Measurements from ENCODE around the gene CASR. TPM values are rescaled to one million over a fixed set of nuclear protein-coding genes. Genes with fewer than 3 reads are reported as not detected.

Gene CASR
- total RNA-seq, 1 experiment from 2014 or later = not detected

GRCh38 chr3:122271246-122271898 is 87.9 kb downstream of the CASR start:
- Histone ChIP-seq H3K4me1 (ENCODE audit: insufficient read depth, low read length, poor library complexity, severe bottlenecking) (no peaks in the 10 kb centered on the region), H3K36me3 (ENCODE audit: insufficient read depth, low read length, poor library complexity, severe bottlenecking) (no peaks in the 10 kb centered on the region), H3K9me3 (ENCODE audit: low read depth, low read length, poor library complexity, severe bottlenecking) (no peaks in the 10 kb centered on the region), H3K27me3 (replicated peaks; ENCODE audit: insufficient read depth, low read depth, low read length, poor library complexity) (peaks cover 13% of the 10 kb centered on the region), H3K4me3 (ENCODE audit: low read depth, low read length, poor library complexity, severe bottlenecking) (no peak overlapping the region), H3K27ac (ENCODE audit: low read depth, low read length, poor library complexity, severe bottlenecking) (no peak overlapping the region)
- TF ChIP-seq EZH2 (IDR thresholded peaks at IDR 0.05; ENCODE audit: borderline replicate concordance, low read depth, low read length, poor library complexity, severe bottlenecking) (no peak), CTCF (conservative IDR thresholded peaks at IDR 0.05; ENCODE audit: low read depth, low read length) (no peak)
- no TSS peak for BruUV-seq (replicated peaks)
- DNase-seq (ENCODE audit: low spot score) = no peak
- POLR2A ChIA-PET (ENCODE audit: low non-redundant PET) = no interaction called here
- intact Hi-C loops (cut with micrococcal nuclease; ENCODE audit: unreplicated experiment) = no loop called here
- CTCF ChIA-PET = no interaction called here

GRCh38 chr3:122272879-122273278 is 89.4 kb downstream of the CASR start:
- no peak for TF ChIP-seq EZH2 (IDR thresholded peaks at IDR 0.05; ENCODE audit: borderline replicate concordance, low read depth, low read length, poor library complexity, severe bottlenecking)
- TF ChIP-seq CTCF (conservative IDR thresholded peaks at IDR 0.05; ENCODE audit: low read depth, low read length) = no peak
- DNase-seq (ENCODE audit: low spot score) = no peak
- Histone ChIP-seq H3K4me3 (ENCODE audit: low read depth, low read length, poor library complexity, severe bottlenecking) (no peak overlapping the region), H3K36me3 (ENCODE audit: insufficient read depth, low read length, poor library complexity, severe bottlenecking) (no peaks in the 10 kb centered on the region), H3K27ac (ENCODE audit: low read depth, low read length, poor library complexity, severe bottlenecking) (no peak overlapping the region), H3K27me3 (replicated peaks; ENCODE audit: insufficient read depth, low read depth, low read length, poor library complexity) (peaks cover 16% of the 10 kb centered on the region), H3K9me3 (ENCODE audit: low read depth, low read length, poor library complexity, severe bottlenecking) (no peaks in the 10 kb centered on the region), H3K4me1 (ENCODE audit: insufficient read depth, low read length, poor library complexity, severe bottlenecking) (no peaks in the 10 kb centered on the region)
- no TSS peak for BruUV-seq (replicated peaks)
- intact Hi-C loops (cut with micrococcal nuclease; ENCODE audit: unreplicated experiment) = no loop called here
- CTCF ChIA-PET = no interaction called here
- POLR2A ChIA-PET (ENCODE audit: low non-redundant PET) = no interaction called here

- no peak for TF ChIP-seq CTCF (conservative IDR thresholded peaks at IDR 0.05; ENCODE audit: low read depth, low read length)
- TF ChIP-seq EZH2 (IDR thresholded peaks at IDR 0.05; ENCODE audit: borderline replicate concordance, low read depth, low read length, poor library complexity, severe bottlenecking) = no peak
- Histone ChIP-seq H3K4me3 (ENCODE audit: low read depth, low read length, poor library complexity, severe bottlenecking) (no peak overlapping the region), H3K4me1 (ENCODE audit: insufficient read depth, low read length, poor library complexity, severe bottlenecking) (no peaks in the 10 kb centered on the region), H3K9me3 (ENCODE audit: low read depth, low read length, poor library complexity, severe bottlenecking) (no peaks in the 10 kb centered on the region), H3K27ac (ENCODE audit: low read depth, low read length, poor library complexity, severe bottlenecking) (no peak overlapping the region), H3K36me3 (ENCODE audit: insufficient read depth, low read length, poor library complexity, severe bottlenecking) (no peaks in the 10 kb centered on the region), H3K27me3 (replicated peaks; ENCODE audit: insufficient read depth, low read depth, low read length, poor library complexity) (peaks cover 21% of the 10 kb centered on the region)
- intact Hi-C loops (cut with micrococcal nuclease; ENCODE audit: unreplicated experiment) = no loop called here
- CTCF ChIA-PET = no interaction called here
- POLR2A ChIA-PET (ENCODE audit: low non-redundant PET) = interaction anchor here (0.5 kb wide), 1 partner anchor 77 kb away, joined by 6 read pairs; no protein-coding TSS in a partner anchor
- BruUV-seq (replicated peaks) = no TSS peak
- no peak for DNase-seq (ENCODE audit: low spot score)
Measured at GRCh38 chr3:122273498-122273897, 90.0 kb downstream of the CASR start.

Measured in A673 (cell line).